Lung microvascular endothelial cell (primary cell): ENCODE measurements around the gene SLC7A7. TPM values are rescaled to one million over a fixed set of nuclear protein-coding genes. Genes with fewer than 3 reads are reported as not detected.
"Not testable (repeated sequence)": the region's sequence is repeated elsewhere in the genome, so short reads cannot be mapped to it uniquely, and the experiment has no call there.

Experiments used
- DNase-seq, 2 donors: peaks; one replicate each; pipeline versions ENCODE4 v3.0.0 to v3.0.0-alpha.2; 2010; ENCODE audit warnings: low read depth in 2 of 2
- total RNA-seq: library from RNA; depleted of rRNA; stranded (reverse); fragments of >200 nt; gene quantifications from 2 replicates; pipeline ENCODE4 v1.2.1, GENCODE V29; 2014

SLC7A7 gene
- total RNA-seq, 1 donor from 2014 or later, result 6.7 TPM

- DNase-seq, result no peak
Observed at GRCh38 chr14:22793976-22794375, 21.3 kb downstream of the SLC7A7 start.

- DNase-seq, result not testable (repeated sequence)
Observed at GRCh38 chr14:22793550-22793949, 21.7 kb downstream of the SLC7A7 start.

DNA sequence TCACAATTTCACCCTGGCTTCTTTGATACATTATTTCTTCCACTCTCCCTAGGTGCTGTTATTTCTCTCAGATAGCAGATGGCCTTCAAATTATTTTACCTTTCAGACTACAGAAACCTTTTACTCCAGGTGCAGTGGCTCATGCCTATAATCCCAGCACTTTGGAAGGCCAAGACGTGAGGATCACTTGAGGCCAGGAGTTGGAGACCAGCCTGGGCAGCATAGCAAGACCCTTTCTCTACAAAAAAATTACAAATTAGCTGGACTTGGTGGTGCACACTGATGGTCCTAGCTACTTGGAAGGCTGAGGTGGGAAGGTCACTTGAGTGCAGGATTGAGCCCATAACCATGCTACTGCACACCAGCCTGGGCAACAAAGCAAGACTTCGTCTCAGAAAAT lies 23.1 kb downstream of the SLC7A7 start:
- no peak for DNase-seq

DNA sequence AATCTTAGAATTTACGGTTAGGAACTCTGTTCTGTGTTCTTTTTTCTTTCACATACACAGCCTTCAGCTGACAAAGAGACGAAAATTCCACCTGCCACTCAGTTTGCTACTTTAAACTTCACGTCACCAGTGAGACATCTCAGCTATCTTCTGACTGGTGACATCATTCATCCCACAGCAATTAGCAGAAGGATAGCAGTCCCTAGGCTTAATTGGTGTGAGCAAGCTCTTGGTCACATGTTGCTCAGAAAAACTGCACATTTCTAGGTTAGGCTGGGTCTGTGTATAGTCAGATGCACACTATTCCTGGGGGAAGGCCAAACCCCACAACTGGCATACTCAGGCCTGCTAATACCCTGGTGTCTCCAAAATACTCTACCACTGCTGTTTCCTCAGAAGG lies 23.9 kb downstream of the SLC7A7 start:
- DNase-seq, result no peak

DNA sequence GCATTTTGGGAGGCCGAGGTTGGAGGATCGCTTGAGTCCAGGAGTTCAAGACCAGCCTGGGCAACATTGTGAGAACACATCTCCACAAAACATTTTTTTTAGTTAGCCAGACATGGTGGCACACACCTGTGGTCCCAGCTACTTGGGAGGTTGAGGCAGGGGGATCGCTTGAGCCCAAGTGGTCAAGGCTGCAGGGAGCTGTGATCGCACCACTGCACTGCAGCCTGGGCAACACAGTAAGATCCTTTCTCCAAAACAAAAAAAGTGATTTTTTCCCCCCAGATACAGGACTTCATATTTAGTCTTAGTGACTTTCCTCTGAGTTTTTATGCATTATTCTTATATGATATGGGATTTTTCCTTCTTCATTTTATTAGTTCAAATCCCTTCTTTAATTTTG lies 28.6 kb downstream of the SLC7A7 start:
- DNase-seq, result no peak

- DNase-seq, result no peak
Observed at GRCh38 chr14:22781301-22781991, 33.8 kb downstream of the SLC7A7 start.

- no peak for DNase-seq
Observed at GRCh38 chr14:22780941-22781300, 34.3 kb downstream of the SLC7A7 start.

DNA sequence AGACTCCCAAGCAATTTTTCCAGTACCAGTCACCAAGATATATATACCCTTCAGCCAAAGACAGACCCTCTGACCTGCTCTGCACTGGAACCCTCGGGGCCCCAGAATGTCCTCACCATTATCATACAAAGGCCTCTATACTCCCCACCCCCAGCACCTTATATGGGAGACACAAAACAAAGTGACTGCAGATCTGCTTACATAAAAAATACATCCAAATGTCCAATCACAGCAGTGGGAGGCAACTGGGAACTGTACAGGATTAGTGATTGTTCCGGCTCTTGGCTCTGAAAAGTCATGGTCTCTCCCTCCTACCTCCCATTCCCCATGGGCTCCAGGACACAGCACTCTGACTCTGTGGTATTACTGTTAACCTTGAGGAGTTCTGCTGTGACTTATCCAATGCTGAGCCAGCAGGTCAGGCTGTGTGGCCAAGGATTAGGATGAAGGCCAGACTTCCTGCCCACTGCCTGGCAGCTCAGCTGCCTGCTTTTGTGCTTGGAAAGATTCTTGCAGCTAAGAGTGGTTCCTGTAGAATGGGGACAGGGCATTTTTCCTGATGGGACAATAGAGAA lies 35.0 kb downstream of the SLC7A7 start:
- DNase-seq, result peak in 1 of 2 donors; percentile 12

DNA sequence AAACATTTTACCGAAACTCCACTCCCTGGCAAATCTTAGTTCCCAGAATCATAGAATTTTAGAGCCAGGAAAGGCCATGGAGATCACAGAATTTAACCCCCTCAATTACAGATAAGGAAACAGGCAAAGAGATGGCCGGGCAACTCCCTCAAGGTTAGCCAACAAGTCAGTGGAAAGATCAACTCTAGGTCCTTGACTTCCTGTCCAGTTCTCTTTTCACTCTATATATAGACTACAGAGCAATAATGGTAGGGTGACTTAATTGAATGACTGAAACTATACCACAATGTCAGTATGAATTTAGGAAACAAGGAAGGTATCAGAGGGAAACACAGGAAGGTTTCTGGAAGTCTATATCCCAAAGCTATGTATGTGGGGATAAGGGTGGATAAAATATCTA lies 37.2 kb downstream of the SLC7A7 start:
- no peak for DNase-seq

GRCh38 chr14:22776849-22777248 lies 38.4 kb downstream of the SLC7A7 start:
- DNase-seq, result not testable (repeated sequence)

DNA sequence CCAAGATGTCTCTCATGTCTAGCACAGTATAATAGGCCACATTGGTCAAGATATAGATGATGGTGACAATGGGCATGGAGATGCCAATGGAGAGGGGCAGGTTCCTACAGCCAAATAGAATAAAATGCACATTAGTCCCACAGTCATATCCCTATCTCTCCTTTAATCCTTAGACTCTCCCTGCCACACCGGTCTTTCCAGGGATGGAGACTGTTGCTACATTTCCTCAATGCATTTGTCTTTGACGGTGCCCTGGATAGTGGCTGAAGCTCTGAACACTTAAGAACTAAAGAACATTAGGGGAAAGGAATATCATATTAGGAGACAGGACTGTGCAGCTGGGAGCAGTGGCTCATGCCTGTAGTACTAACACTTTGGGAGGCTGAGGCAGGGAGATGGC lies 39.0 kb downstream of the SLC7A7 start:
- no peak for DNase-seq

GRCh38 chr14:22774011-22774706 lies 41.1 kb downstream of the SLC7A7 start:
- no peak for DNase-seq

DNA sequence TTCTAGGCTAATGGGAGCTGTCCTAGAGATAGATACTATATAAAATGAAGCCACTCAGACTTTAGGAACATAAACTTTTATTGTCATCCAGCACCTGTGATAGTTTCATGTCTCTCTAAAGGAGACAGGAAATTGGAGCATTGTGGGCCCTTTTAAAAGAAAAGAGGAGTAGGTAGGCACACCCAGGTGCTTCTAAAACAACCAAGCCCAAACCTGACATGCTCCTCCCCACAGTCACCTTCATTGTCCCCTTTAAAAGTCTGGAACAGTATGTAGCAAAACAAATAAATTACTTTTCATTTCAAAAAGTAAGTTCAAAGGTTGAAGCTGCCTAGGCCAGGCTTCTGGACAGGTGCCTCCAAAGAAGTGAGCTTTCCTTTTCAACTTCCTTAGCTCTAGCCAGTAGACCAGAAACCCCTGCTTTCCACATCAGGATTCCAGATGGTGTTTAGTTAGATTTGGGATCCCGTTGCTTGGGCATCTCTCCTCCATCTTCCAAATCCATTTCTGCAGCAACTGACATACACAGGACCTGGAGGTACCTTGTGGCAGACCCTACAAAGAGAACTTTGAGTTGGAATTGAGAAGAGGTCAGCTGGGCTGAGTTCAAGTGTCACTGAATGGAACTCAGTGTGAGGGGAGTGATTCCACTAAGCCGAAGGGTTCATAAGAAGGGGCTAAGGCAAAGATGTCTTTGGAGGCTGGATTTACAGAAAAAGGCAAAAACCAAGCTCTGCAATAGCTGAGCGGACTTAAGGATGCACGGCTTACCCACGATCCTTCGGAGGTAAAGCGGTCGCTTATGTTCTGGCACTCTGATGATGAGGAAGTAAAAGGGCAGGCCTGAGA lies 41.8 kb downstream of the SLC7A7 start:
- no peak for DNase-seq

- DNase-seq, result no peak
Observed at GRCh38 chr14:22772725-22773124, 42.5 kb downstream of the SLC7A7 start.

DNA sequence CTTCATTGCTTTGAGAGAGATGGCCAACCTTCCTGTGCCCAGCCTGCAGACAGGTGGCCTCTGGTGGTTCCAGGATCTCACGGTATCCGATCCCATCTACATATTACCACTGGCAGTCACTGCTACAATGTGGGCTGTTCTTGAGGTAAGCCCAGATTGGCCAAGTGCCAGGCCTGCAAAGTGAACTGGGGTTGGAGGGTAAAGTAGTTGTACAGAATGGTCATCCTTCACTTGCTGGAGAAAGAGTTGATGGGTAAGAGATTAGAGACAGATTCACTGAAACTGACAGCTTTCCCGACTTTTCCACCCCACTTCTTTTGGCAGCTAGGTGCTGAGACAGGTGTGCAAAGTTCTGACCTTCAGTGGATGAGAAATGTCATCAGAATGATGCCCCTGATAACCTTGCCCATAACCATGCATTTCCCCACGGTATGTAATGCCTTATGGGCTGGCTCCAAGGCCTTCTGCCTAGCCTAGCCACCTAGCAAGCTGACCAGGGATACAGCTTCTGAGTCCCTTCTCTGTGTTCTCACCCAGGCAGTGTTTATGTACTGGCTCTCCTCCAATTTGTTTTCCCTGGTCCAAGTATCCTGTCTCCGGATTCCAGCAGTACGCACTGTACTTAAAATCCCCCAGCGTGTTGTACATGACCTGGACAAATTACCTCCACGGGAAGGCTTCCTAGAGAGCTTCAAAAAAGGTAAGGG lies 44.6 kb downstream of the SLC7A7 start:
- no peak for DNase-seq

DNA sequence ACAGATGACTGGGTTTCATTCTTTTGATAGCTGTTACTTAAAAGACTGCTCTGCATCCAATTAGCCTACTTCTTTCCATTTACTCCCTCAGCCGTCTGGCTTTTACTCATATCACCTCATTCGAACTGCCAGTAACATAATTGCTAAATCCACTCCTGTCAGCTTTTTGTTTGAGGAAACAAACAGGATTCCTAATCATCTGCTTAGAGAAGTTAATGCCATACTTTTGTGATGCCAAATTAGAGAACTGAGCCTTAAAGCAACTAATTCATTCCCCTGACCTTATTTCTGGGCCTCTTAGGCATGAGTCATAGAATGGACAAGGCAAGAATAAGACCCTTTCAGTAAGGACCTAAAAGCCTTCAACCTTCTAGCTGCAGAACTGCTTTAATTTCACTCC lies 45.9 kb downstream of the SLC7A7 start:
- DNase-seq, result no peak

GRCh38 chr14:22768947-22769346 lies 46.3 kb downstream of the SLC7A7 start:
- no peak for DNase-seq

GRCh38 chr14:22767323-22767589 lies 48.0 kb downstream of the SLC7A7 start:
- DNase-seq, result no peak

GRCh38 chr14:22766457-22767322 lies 48.5 kb downstream of the SLC7A7 start, which contains the start of gene OXA1L:
OXA1L (plus strand) TSS chr14:22766688; CDS start chr14:22766702, 14 bp downstream.
- peak; percentile 98 for DNase-seq

DNA sequence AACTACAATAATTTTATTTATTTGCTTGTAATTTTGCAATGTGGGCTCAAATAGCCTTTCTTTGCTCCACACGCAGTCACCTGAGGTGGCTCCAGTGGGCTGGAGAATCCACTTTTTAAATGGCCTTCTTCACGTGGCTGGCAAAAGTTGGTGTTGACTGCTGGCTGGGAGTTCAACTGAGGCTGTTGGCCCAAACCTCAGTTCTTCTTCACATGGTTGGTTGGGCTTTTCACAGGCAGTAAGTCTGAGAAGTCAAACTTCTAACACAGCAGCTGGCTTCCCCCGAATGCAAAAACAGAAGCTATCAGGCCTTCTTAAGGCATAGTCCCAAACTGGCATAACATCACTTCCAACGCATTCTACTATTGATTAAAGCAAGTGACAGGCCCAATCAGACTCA lies 50.9 kb downstream of the SLC7A7 start:
- no peak for DNase-seq

- DNase-seq, result no peak
Observed at GRCh38 chr14:22761734-22762133, 53.5 kb downstream of the SLC7A7 start.
